Calu3 (cell line): ENCODE data around the gene PCNX1. TPM values are rescaled to one million over a fixed set of nuclear protein-coding genes. Genes with fewer than 3 reads are reported as not detected.
"Not testable (repeated sequence)": the region's sequence is repeated elsewhere in the genome, so short reads cannot be mapped to it uniquely, and the experiment has no call there.

Experiments
- BruUV-seq: library from RNA; stranded (reverse); fragments of 400-500 nt; replicated peaks from 2 replicates; lab custom pipeline; 2021; lab: Mats Ljungman, UMichigan
- CTCF ChIA-PET: fragments of 300-600 bp; sonication (Branson Sonifier 250); formaldehyde crosslinking; loops from one replicate; lab custom pipeline; 2022; ENCODE audit warnings: antibody characterized with exemption; lab: Charles Lee
- DNase-seq: peaks from one replicate; pipeline ENCODE4 v3.0.0; 2022
- H3K27ac Mint-ChIP-seq: one replicate; pipeline ENCODE4 v1.8.0; 2022; ENCODE audit warnings: mixed read lengths; ENCODE audit not compliant: unreplicated experiment
- H3K27me3 Mint-ChIP-seq: one replicate; pipeline ENCODE4 v1.8.0; 2022; ENCODE audit warnings: mixed read lengths; ENCODE audit not compliant: unreplicated experiment
- H3K36me3 Mint-ChIP-seq: one replicate; pipeline ENCODE4 v1.8.0; 2022; ENCODE audit warnings: mild to moderate bottlenecking, moderate library complexity, mixed read lengths; ENCODE audit not compliant: insufficient read depth, unreplicated experiment
- H3K4me1 Mint-ChIP-seq: one replicate; pipeline ENCODE4 v1.8.0; 2022; ENCODE audit warnings: mild to moderate bottlenecking, low read depth, mixed read lengths; ENCODE audit not compliant: unreplicated experiment
- H3K4me3 Mint-ChIP-seq: one replicate; pipeline ENCODE4 v1.8.0; 2022; ENCODE audit warnings: mild to moderate bottlenecking, low read depth, moderate library complexity, mixed read lengths; ENCODE audit not compliant: unreplicated experiment
- H3K9me3 Mint-ChIP-seq: one replicate; pipeline ENCODE4 v1.8.0; 2022; ENCODE audit warnings: low read depth, mixed read lengths; ENCODE audit not compliant: unreplicated experiment
- CTCF ChIP-seq: fragments of 200-600 bp; IDR thresholded peaks from one replicate; pipeline ENCODE4 v1.8.0; 2022; ENCODE audit warnings: antibody characterized with exemption; ENCODE audit not compliant: unreplicated experiment
- intact Hi-C: fragments of 100-400 bp; cut with micrococcal nuclease; formaldehyde crosslinking; loops from one replicate; pipeline ENCODE4 v1.10.0; 2022; ENCODE audit not compliant: unreplicated experiment
- total RNA-seq: library from RNA; stranded (reverse); gene quantifications from 2 replicates; pipeline ENCODE4 v1.2.3, GENCODE V29; 2022

PCNX1 gene
- total RNA-seq, 1 experiment from 2014 or later: 34.1 TPM

GRCh38 chr14:71143381-71144290 lies 236.4 kb downstream of the PCNX1 start:
- Mint-ChIP-seq H3K9me3 (peaks cover 4% of the 10 kb centered on the region), H3K4me1 (peaks cover 5% of the 10 kb centered on the region)
- no TSS peak for BruUV-seq

DNA sequence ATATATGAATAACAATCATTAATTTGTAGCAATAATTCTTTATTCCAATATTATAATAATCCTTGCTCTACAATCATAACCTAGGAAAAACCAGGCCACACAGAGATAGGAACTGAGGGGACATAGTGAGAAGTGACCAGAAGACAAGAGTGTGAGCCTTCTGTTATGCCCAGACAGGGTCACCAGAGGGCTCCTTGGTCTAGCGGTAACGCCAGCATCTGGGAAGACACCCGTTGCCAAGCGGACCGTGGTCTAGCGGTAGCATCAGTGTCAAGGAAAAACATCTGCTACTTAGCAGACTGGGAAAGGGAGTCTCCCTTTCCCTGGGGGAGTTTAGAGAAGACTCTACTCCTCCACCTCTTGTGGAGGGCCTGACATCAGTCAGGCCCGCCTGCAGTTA lies 240.1 kb downstream of the PCNX1 start:
- H3K9me3 Mint-ChIP-seq: peaks cover 15% of the 10 kb centered on the region
- H3K4me1 Mint-ChIP-seq, H3K4me3 Mint-ChIP-seq, BruUV-seq, H3K27me3 Mint-ChIP-seq, DNase-seq, H3K27ac Mint-ChIP-seq, intact Hi-C loops, H3K36me3 Mint-ChIP-seq, CTCF ChIA-PET: not testable (repeated sequence)

More at GRCh38 chr14:71143381-71144290, 236.4 kb downstream of the PCNX1 start:
- DNase-seq: no peak
- CTCF ChIA-PET: interaction anchor here (0.6 kb wide), 1 partner anchor 629 kb away, joined by 5 read pairs; no protein-coding TSS in a partner anchor
- Mint-ChIP-seq H3K36me3 (no peaks in the 10 kb centered on the region), H3K27me3 (no peaks in the 10 kb centered on the region), H3K4me3 (no peak overlapping the region), H3K27ac (no peak overlapping the region)
- no peak for TF ChIP-seq CTCF
- intact Hi-C loops: no loop called here

GRCh38 chr14:71148627-71149026 lies 241.4 kb downstream of the PCNX1 start:
- no peak for TF ChIP-seq CTCF
- no peak overlapping the region for H3K27ac Mint-ChIP-seq
- no peaks in the 10 kb centered on the region for H3K27me3 Mint-ChIP-seq
- no peaks in the 10 kb centered on the region for H3K4me1 Mint-ChIP-seq
- no peak for DNase-seq
- intact Hi-C loops: no loop called here
- H3K4me3 Mint-ChIP-seq: no peak overlapping the region
- BruUV-seq: no TSS peak
- peaks cover 18% of the 10 kb centered on the region for H3K9me3 Mint-ChIP-seq
- H3K36me3 Mint-ChIP-seq: no peaks in the 10 kb centered on the region
- CTCF ChIA-PET: no interaction called here

GRCh38 chr14:71150737-71151136 lies 243.5 kb downstream of the PCNX1 start:
- CTCF ChIA-PET: no interaction called here
- Mint-ChIP-seq H3K9me3 (peaks cover 18% of the 10 kb centered on the region), H3K4me3 (no peak overlapping the region), H3K27me3 (no peaks in the 10 kb centered on the region), H3K36me3 (no peaks in the 10 kb centered on the region), H3K27ac (no peak overlapping the region), H3K4me1 (no peaks in the 10 kb centered on the region)
- no peak for DNase-seq
- intact Hi-C loops: no loop called here
- TF ChIP-seq CTCF: no peak
- BruUV-seq: no TSS peak

- intact Hi-C loops: no loop called here
- CTCF ChIA-PET: no interaction called here
- H3K4me3 Mint-ChIP-seq: no peak overlapping the region
- no peaks in the 10 kb centered on the region for H3K36me3 Mint-ChIP-seq
- BruUV-seq: no TSS peak
- peaks cover 3% of the 10 kb centered on the region for H3K9me3 Mint-ChIP-seq
- DNase-seq: no peak
- no peaks in the 10 kb centered on the region for H3K27me3 Mint-ChIP-seq
- H3K4me1 Mint-ChIP-seq: no peaks in the 10 kb centered on the region
- no peak overlapping the region for H3K27ac Mint-ChIP-seq
- no peak for TF ChIP-seq CTCF
Observed at GRCh38 chr14:71155743-71156142, 248.5 kb downstream of the PCNX1 start.
